Measurements from ENCODE around the gene RIPK3.

Gene RIPK3

DNA sequence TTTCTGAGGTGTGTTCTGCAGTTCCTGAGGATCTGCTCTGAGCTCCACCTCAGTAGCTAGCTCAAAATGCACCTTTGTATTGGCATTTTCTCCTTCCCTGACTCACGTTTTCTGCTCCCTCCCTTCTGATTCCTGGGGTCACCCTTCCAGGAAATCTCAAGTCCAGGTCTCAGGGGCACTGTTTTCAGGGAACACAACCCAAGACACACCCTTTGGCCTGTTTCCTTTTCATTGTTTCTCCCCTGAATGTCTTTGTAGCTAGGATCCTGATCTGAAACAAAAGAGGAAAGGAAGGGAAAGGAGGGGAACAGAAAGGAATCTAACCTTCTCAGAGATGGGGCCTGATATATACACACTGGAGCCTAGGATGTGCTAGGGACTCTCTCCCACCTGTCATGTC, 7.3 kb upstream of the RIPK3 start:
- H3K27ac Mint-ChIP-seq: no peak overlapping the region
- CTCF ChIA-PET: interaction anchor here (1.5 to 1.6 kb wide), 2 partner anchors 14 to 75 kb away, joined by 4 to 5 read pairs; no protein-coding TSS in a partner anchor
- no peak for DNase-seq
- H3K27me3 Mint-ChIP-seq: peaks cover 56% of the 10 kb centered on the region
- no peak overlapping the region for H3K4me3 Mint-ChIP-seq
- H3K9me3 Mint-ChIP-seq: no peaks in the 10 kb centered on the region
- H3K4me1 Mint-ChIP-seq: no peaks in the 10 kb centered on the region
- H3K36me3 Mint-ChIP-seq: no peaks in the 10 kb centered on the region

GRCh38 chr14:24343795-24344660, 4.2 kb upstream of the RIPK3 start:
- no peak overlapping the region for H3K4me3 Mint-ChIP-seq
- peaks cover 12% of the 10 kb centered on the region for H3K4me1 Mint-ChIP-seq
- H3K9me3 Mint-ChIP-seq: no peaks in the 10 kb centered on the region
- peaks cover 45% of the 10 kb centered on the region for H3K27me3 Mint-ChIP-seq
- no peak overlapping the region for H3K27ac Mint-ChIP-seq
- H3K36me3 Mint-ChIP-seq: peaks cover 3% of the 10 kb centered on the region
- no peak for DNase-seq
- CTCF ChIA-PET: interaction anchor here (1.6 to 1.7 kb wide), 2 partner anchors 11 to 92 kb away, joined by 7 to 10 read pairs; no protein-coding TSS in a partner anchor

DNA sequence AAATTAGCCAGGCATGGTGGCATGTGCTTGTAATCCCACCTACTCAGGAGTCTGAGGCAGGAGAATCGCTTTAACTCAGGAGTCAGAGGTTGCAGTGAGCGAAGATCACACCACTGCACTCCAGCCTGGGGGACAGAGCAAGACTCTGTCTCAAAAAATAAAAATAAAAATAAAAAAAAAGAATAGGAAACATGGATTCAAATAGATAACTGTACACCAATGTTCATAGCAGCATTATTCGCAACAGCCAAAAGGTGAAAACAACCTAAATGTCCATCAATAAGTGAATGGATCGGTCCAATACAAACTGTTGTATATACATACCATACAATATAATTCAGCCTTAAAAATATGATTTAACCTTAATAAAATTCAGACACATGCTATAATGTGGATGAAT, 3.1 kb upstream of the RIPK3 start:
- peaks cover 23% of the 10 kb centered on the region for H3K4me1 Mint-ChIP-seq

GRCh38 chr14:24340606-24341005, 815 bp upstream of the RIPK3 start:
- no peak overlapping the region for H3K4me3 Mint-ChIP-seq
- no peak overlapping the region for H3K27ac Mint-ChIP-seq
- peaks cover 35% of the 10 kb centered on the region for H3K36me3 Mint-ChIP-seq
- DNase-seq: no peak
- no peaks in the 10 kb centered on the region for H3K9me3 Mint-ChIP-seq
- CTCF ChIA-PET: interaction anchor here (0.6 to 18.8 kb wide), 4 partner anchors 8 to 89 kb away, joined by 3 to 557 read pairs (median 3); partner anchors contain the start of genes CBLN3, CIDEB and KHNYN
- peaks cover 42% of the 10 kb centered on the region for H3K27me3 Mint-ChIP-seq
- H3K4me1 Mint-ChIP-seq: peaks cover 30% of the 10 kb centered on the region

More for the DNA sequence above, 3.1 kb upstream of the RIPK3 start:
- Mint-ChIP-seq H3K36me3 (peaks cover 13% of the 10 kb centered on the region), H3K27me3 (peaks cover 45% of the 10 kb centered on the region), H3K9me3 (no peaks in the 10 kb centered on the region), H3K4me3 (no peak overlapping the region), H3K27ac (no peak overlapping the region)
- DNase-seq: no peak
- CTCF ChIA-PET: no interaction called here

DNA sequence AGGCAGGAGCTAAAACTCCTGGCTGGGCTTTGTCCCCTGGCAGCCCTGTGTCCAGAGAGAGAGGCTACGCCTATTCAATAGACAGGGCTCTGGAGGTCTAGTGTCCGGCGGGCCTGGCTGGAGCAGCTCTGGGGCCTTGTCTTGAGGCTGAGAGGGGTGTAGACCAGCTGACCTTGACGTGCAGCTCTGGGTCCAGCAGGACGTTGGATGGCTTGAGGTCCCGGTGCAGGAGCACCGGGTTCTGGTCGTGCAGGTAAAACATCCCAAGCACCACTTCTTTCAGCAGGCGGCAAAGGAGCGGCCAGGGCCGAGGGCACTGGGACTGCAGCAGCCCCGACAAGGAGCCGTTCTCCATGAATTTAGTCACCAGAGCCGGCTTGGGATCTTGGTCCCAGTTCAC, 948 bp downstream of the RIPK3 start:
- Mint-ChIP-seq H3K27ac (no peak overlapping the region), H3K27me3 (peaks cover 46% of the 10 kb centered on the region), H3K9me3 (no peaks in the 10 kb centered on the region), H3K36me3 (peaks cover 42% of the 10 kb centered on the region), H3K4me1 (peaks cover 45% of the 10 kb centered on the region), H3K4me3 (peak overlapping the region; percentile 94)
- CTCF ChIA-PET: interaction anchor here (0.7 to 18.8 kb wide), 2 partner anchors 9 to 91 kb away, joined by 3 to 557 read pairs; partner anchors contain the start of genes CBLN3 and KHNYN
- no peak for DNase-seq

- no peak overlapping the region for H3K27ac Mint-ChIP-seq
Observed at GRCh38 chr14:24337824-24338175, 2.0 kb downstream of the RIPK3 start.

DNA sequence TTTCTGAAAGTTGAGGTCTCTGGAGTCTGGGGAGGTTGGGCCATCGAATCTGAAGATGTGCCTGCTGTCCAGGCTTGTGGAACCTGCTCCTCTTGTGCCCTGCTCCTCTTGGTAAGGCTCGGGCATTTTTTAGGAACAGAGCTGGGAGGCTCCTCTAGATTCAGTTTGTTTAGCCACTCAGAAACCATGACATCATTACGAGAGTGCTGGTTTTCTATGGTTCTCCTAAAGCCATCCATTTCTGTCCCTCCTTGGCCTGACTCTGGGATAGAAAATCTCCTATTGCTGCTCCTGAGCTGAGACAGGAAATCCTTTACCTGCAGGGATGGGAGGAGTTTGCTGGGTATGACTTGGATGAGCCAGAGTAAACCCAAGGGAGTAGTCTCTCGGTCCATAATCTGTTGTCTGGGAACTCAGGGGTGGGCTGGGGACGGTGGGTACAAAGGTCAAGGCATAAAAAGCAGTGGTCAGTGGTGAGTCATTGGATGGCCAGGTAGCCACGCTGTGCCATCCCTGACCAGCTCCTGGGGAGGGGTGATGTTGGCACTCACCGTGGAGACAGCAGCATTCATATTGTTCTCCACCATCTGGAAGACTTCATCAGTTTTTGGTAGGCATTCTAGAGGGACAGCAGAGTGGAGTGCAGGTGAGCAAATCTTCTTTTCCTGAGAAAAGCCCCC, 2.5 kb downstream of the RIPK3 start:
- Mint-ChIP-seq H3K36me3 (peaks cover 42% of the 10 kb centered on the region), H3K4me1 (peaks cover 59% of the 10 kb centered on the region)

More at GRCh38 chr14:24337824-24338175, 2.0 kb downstream of the RIPK3 start:
- peaks cover 57% of the 10 kb centered on the region for H3K27me3 Mint-ChIP-seq
- DNase-seq: no peak
- H3K9me3 Mint-ChIP-seq: no peaks in the 10 kb centered on the region
- peaks cover 56% of the 10 kb centered on the region for H3K4me1 Mint-ChIP-seq
- peaks cover 42% of the 10 kb centered on the region for H3K36me3 Mint-ChIP-seq
- CTCF ChIA-PET: interaction anchor here (1.1 to 18.8 kb wide), 3 partner anchors 14 to 92 kb away, joined by 3 to 557 read pairs (median 3); partner anchors contain the start of genes CBLN3, CIDEB and KHNYN
- H3K4me3 Mint-ChIP-seq: peak overlapping the region; percentile 94

GRCh38 chr14:24335461-24336171, 4.2 kb downstream of the RIPK3 start:
- H3K36me3 Mint-ChIP-seq: peaks cover 42% of the 10 kb centered on the region
- no peak overlapping the region for H3K27ac Mint-ChIP-seq
- CTCF ChIA-PET: interaction anchor here (0.9 to 18.8 kb wide), 4 partner anchors 8 to 94 kb away, joined by 3 to 557 read pairs (median 66); partner anchors contain the start of genes CBLN3, CIDEB, KHNYN and LTB4R
- H3K4me1 Mint-ChIP-seq: peaks cover 71% of the 10 kb centered on the region
- no peaks in the 10 kb centered on the region for H3K9me3 Mint-ChIP-seq
- peaks cover 66% of the 10 kb centered on the region for H3K27me3 Mint-ChIP-seq
- no peak for DNase-seq
- H3K4me3 Mint-ChIP-seq: peak overlapping the region; percentile 29

More for the DNA sequence above, 2.5 kb downstream of the RIPK3 start:
- Mint-ChIP-seq H3K27ac (no peak overlapping the region), H3K4me3 (peak overlapping the region; percentile 94), H3K9me3 (no peaks in the 10 kb centered on the region), H3K27me3 (peaks cover 62% of the 10 kb centered on the region)
- DNase-seq: no peak
- CTCF ChIA-PET: interaction anchor here (1.1 to 18.8 kb wide), 3 partner anchors 15 to 92 kb away, joined by 3 to 557 read pairs (median 3); partner anchors contain the start of genes CBLN3, CIDEB and KHNYN

DNA sequence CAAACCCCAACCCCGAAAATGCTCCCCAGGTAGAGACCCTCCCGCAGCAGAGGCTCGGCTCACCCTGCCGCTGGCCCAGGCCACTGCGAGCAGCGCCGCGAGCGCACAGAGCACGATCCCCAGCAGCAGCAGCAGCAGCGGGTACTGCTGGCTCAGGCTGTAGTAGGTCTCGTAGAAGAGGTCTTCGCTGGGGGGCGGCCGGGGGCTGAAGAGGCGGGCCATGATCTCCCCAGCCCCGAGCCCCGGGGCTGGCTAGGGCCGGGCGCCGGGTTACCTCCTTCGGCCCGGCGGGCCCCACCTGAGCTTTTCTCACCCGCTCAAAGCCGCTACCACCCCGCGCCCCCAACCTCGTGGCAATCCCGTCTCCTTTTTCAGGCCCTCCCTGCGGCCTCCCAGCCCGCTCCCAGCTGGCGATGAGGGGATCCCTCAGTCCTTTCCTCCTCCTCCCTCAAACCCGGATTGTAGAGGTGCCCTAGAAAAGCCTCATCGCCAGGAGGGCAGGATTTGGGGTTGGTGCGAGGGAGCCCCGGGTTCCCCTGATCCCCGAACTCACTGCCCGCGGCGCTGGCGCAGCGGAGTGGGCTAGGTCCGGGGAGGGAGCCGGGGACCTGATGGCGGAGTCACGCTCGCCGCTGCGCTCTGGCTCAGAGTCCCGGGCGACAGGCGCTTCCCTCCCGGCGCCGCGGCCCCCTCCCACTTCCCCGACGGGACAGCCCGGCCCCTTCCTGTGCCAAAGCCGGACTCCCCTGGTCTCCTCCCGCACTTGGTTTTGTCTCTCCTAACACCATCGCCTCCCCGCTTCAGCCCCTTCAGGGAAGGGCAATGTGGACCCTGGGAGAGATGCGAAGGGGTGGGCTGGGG, 5.1 kb downstream of the RIPK3 start, which contains the start of gene ADCY4:
ADCY4 (minus strand) TSS at position 641 of the 861 bp plus-strand sequence; CDS start at position 222, 419 bp downstream.
- peak; percentile 43 for DNase-seq
- Mint-ChIP-seq H3K36me3 (peaks cover 41% of the 10 kb centered on the region), H3K27me3 (peaks cover 70% of the 10 kb centered on the region), H3K27ac (no peak within 1 kb of the TSS), H3K9me3 (no peaks in the 10 kb centered on the region), H3K4me3 (peak within 1 kb of the TSS; percentile 29), H3K4me1 (peaks cover 67% of the 10 kb centered on the region)
- CTCF ChIA-PET: interaction anchor here (1.2 to 18.8 kb wide), 7 partner anchors 10 to 106 kb away, joined by 3 to 557 read pairs (median 10); partner anchors contain the start of genes CBLN3, CIDEB, KHNYN and LTB4R

DNA sequence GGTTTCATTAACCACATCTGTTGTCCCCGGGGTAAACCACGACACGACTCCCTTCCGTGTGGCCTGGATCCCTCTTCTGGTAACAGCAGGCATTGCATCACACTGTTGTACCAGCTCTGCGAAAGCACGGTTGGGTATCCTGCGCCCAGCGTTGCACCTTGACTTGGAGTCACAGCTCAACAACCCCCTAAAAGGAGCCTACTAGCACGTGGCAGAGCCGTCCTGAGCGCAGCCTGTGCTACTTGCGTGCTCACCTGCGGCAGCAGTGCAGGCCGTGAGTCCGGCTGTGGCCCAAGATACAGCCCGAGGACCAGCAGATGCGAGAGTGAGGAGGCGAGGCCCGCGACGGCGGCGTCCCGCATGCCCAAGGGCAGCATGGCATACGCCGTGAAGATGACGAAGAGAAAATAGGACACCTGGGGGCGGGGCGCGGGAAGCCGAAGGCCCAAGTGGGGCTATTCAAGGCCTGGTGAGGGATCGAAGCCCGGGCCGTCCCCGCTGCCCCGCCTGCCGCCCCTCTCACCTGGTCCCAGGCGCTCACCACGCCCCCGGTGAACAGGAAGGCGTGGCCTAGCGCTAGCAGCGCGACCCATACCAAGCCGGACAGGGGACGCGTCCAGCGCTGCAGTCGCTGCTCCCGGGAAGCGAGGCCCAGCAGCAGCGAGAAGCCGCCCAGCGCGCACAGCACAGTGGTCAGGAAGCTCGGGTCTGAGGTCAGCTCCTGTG, 7.4 kb downstream of the RIPK3 start:
- DNase-seq: peak; percentile 92
- peak overlapping the region; percentile 46 for H3K27ac Mint-ChIP-seq
- H3K36me3 Mint-ChIP-seq: peaks cover 25% of the 10 kb centered on the region
- H3K27me3 Mint-ChIP-seq: peaks cover 79% of the 10 kb centered on the region
- H3K4me1 Mint-ChIP-seq: peaks cover 63% of the 10 kb centered on the region
- CTCF ChIA-PET: interaction anchor here (0.7 to 18.8 kb wide), 23 partner anchors 8 to 278 kb away, joined by 3 to 557 read pairs (median 6); partner anchors contain the start of genes CBLN3, CIDEB, DHRS1 and KHNYN
- H3K4me3 Mint-ChIP-seq: peak overlapping the region; percentile 66
- no peaks in the 10 kb centered on the region for H3K9me3 Mint-ChIP-seq

DNA sequence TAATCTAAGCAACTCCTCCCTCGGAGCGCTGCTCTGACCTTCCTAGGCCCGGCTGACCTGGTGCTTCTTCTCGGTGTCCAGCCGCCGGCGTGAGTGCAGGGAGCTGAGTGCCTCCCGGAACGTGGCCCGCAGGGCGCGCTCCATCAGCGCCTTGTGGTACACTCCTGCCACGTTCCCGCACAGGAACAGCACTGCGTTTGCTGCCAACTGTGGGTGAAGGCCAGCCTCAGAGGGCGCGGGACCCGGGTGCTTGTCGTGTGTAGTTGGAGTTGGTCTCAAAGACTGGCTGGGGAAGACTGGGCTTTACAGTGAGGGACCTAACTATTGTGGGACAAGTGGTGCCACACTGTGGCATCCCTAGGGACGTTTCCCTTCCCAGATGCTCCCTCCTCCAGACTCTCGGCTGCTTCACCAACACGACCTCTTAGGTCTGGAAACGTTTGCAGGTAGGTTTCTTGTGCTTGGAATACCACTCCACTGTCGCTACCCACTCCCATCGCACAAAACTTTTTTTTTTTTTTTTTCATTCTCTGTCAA, 8.0 kb downstream of the RIPK3 start:
- H3K4me3 Mint-ChIP-seq: peak overlapping the region; percentile 66

More for the DNA sequence above, 8.0 kb downstream of the RIPK3 start:
- H3K4me1 Mint-ChIP-seq: peaks cover 68% of the 10 kb centered on the region
- H3K36me3 Mint-ChIP-seq: peaks cover 19% of the 10 kb centered on the region
- peak overlapping the region; percentile 46 for H3K27ac Mint-ChIP-seq
- no peaks in the 10 kb centered on the region for H3K9me3 Mint-ChIP-seq
- no peak for DNase-seq
- peaks cover 82% of the 10 kb centered on the region for H3K27me3 Mint-ChIP-seq
- CTCF ChIA-PET: interaction anchor here (0.7 to 18.8 kb wide), 16 partner anchors 8 to 277 kb away, joined by 3 to 557 read pairs (median 8); partner anchors contain the start of genes CBLN3, CIDEB, KHNYN and LTB4R

All from activated naive CD4-positive, alpha-beta T cell treated with anti-CD3 and anti-CD28 coated beads, Interleukin-2, amount 10 ng/mL, durations not matched to agents 7 days and 5 days (primary cell).